ENCODE data around the gene FOXR2. TPM values are rescaled to one million over a fixed set of nuclear protein-coding genes. Genes with fewer than 3 reads are reported as not detected.

The FOXR2 gene
- total RNA-seq, 1 experiment from 2014 or later: not detected

- no peak for TF ChIP-seq SOX15 (CRISPR knock-in tag; IDR thresholded peaks at IDR 0.05)
- no peak for TF ChIP-seq GTF2I (CRISPR knock-in tag; conservative IDR thresholded peaks at IDR 0.05)
- TF ChIP-seq ZNF423 (CRISPR knock-in tag; IDR thresholded peaks at IDR 0.05): no peak
- TF ChIP-seq ZNF121 (CRISPR knock-in tag; IDR thresholded peaks at IDR 0.05): no peak
- no peak for TF ChIP-seq ETV6 (CRISPR knock-in tag; IDR thresholded peaks at IDR 0.05)
- no peak for TF ChIP-seq CDX4 (CRISPR knock-in tag; IDR thresholded peaks at IDR 0.05; ENCODE audit: borderline replicate concordance)
- TF ChIP-seq ZNF671 (CRISPR knock-in tag; IDR thresholded peaks at IDR 0.05): no peak
- no peak for TF ChIP-seq IRF2 (CRISPR knock-in tag; IDR thresholded peaks at IDR 0.05; ENCODE audit: borderline replicate concordance, low read depth)
- Mint-ChIP-seq H3K27ac (no peak overlapping the region), H3K4me3 (no peak overlapping the region), H3K27me3 (ENCODE audit: low read depth) (no peaks in the 10 kb centered on the region), H3K9me3 (peaks cover 48% of the 10 kb centered on the region), H3K36me3 (peaks cover 14% of the 10 kb centered on the region), H3K4me1 (no peaks in the 10 kb centered on the region)
- DNase-seq (ENCODE audit: low spot score) (no peak), ATAC-seq (no peak)
- ChIA-PET CTCF (no interaction called here), POLR2A (no interaction called here)
These were observed 25.2 kb downstream of the FOXR2 start for GRCh38 chrX:55648434-55648833.

GRCh38 chrX:55659931-55660330 is 36.7 kb downstream of the FOXR2 start:
- Mint-ChIP-seq H3K9me3 (peaks cover 57% of the 10 kb centered on the region), H3K27me3 (ENCODE audit: low read depth) (peaks cover 2% of the 10 kb centered on the region; the same call in 1 of the 2 replicates), H3K36me3 (peaks cover 20% of the 10 kb centered on the region), H3K4me3 (no peak overlapping the region), H3K27ac (no peak overlapping the region), H3K4me1 (no peaks in the 10 kb centered on the region)
- DNase-seq (ENCODE audit: low spot score) (no peak), ATAC-seq (no peak)
- CTCF ChIA-PET: interaction anchor here (0.6 kb wide), 1 partner anchor 1468 kb away, joined by 4 read pairs; no protein-coding TSS in a partner anchor
- POLR2A ChIA-PET: no interaction called here
- no peak for TF ChIP-seq GTF2I (CRISPR knock-in tag; conservative IDR thresholded peaks at IDR 0.05)

GRCh38 chrX:55663584-55663983 is 40.4 kb downstream of the FOXR2 start:
- ChIA-PET POLR2A (no interaction called here), CTCF (no interaction called here)
- Mint-ChIP-seq H3K36me3 (peaks cover 23% of the 10 kb centered on the region), H3K4me3 (no peak overlapping the region), H3K27me3 (ENCODE audit: low read depth) (peaks cover 2% of the 10 kb centered on the region), H3K27ac (no peak overlapping the region), H3K9me3 (peaks cover 69% of the 10 kb centered on the region), H3K4me1 (no peaks in the 10 kb centered on the region)
- ATAC-seq (no peak), DNase-seq (ENCODE audit: low spot score) (no peak)
- TF ChIP-seq GABPB1 (CRISPR knock-in tag; IDR thresholded peaks at IDR 0.05) (no peak), CBFB (CRISPR knock-in tag; IDR thresholded peaks at IDR 0.05; ENCODE audit: low read depth) (no peak), TCF7 (CRISPR knock-in tag; IDR thresholded peaks at IDR 0.05; ENCODE audit: low read depth) (no peak), HMGXB4 (CRISPR knock-in tag; IDR thresholded peaks at IDR 0.05) (no peak), USF1 (CRISPR knock-in tag; IDR thresholded peaks at IDR 0.05) (no peak), MLX (CRISPR knock-in tag; IDR thresholded peaks at IDR 0.05) (no peak), FOXJ3 (CRISPR knock-in tag; IDR thresholded peaks at IDR 0.05; ENCODE audit: borderline replicate concordance) (no peak), ZNF317 (CRISPR knock-in tag; IDR thresholded peaks at IDR 0.05; ENCODE audit: borderline replicate concordance, low read depth) (no peak), ETV6 (CRISPR knock-in tag; IDR thresholded peaks at IDR 0.05) (no peak), CDX4 (CRISPR knock-in tag; IDR thresholded peaks at IDR 0.05; ENCODE audit: borderline replicate concordance) (no peak), MAX (CRISPR knock-in tag; IDR thresholded peaks at IDR 0.05) (no peak), ATF6 (CRISPR knock-in tag; IDR thresholded peaks at IDR 0.05) (no peak), NR1H2 (CRISPR knock-in tag; IDR thresholded peaks at IDR 0.05) (no peak), RELA (CRISPR knock-in tag; IDR thresholded peaks at IDR 0.05; ENCODE audit: borderline replicate concordance) (no peak), ATF3 (CRISPR knock-in tag; conservative IDR thresholded peaks at IDR 0.05) (no peak), PRRX2 (CRISPR knock-in tag; IDR thresholded peaks at IDR 0.05) (no peak), ZNF263 (CRISPR knock-in tag; IDR thresholded peaks at IDR 0.05; ENCODE audit: low read depth) (no peak)
